GM21619 (cell line): ENCODE results near the gene RREB1.

ENCODE experiments used
- ATAC-seq: cut with Tn5 transposase; IDR thresholded peaks from one replicate; pipeline ENCODE4 v1.9.1; 2021; ENCODE audit not compliant: unreplicated experiment

RREB1 gene

GRCh38 chr6:7282097-7282906 lies 174.5 kb downstream of the RREB1 start:
- no peak for ATAC-seq

- ATAC-seq = no peak
These were observed 175.9 kb downstream of the RREB1 start for GRCh38 chr6:7283676-7284075.

GRCh38 chr6:7285416-7285815 lies 177.7 kb downstream of the RREB1 start:
- ATAC-seq = no peak

GRCh38 chr6:7290079-7290478 lies 182.3 kb downstream of the RREB1 start:
- no peak for ATAC-seq

GRCh38 chr6:7292596-7293255 lies 185.0 kb downstream of the RREB1 start:
- no peak for ATAC-seq

GRCh38 chr6:7295916-7296315 lies 188.2 kb downstream of the RREB1 start:
- no peak for ATAC-seq

GRCh38 chr6:7296602-7297001 lies 188.8 kb downstream of the RREB1 start:
- no peak for ATAC-seq

- no peak for ATAC-seq
These were observed 190.4 kb downstream of the RREB1 start for GRCh38 chr6:7298113-7298512.

- no peak for ATAC-seq
These were observed 193.2 kb downstream of the RREB1 start for GRCh38 chr6:7300926-7301325.
